ENCODE results near the gene IQCE.
"Not testable (repeated sequence)": the region's sequence is repeated elsewhere in the genome, so short reads cannot be mapped to it uniquely, and the experiment has no call there.

Gene IQCE

GRCh38 chr7:2577914-2578680 lies 19.3 kb downstream of the IQCE start:
- Histone ChIP-seq H3K9me3 (ENCODE audit: control insufficient read depth, insufficient read depth, low read length) (no peaks in the 10 kb centered on the region), H3K27me3 (ENCODE audit: control insufficient read depth, insufficient read depth, low read length) (no peaks in the 10 kb centered on the region), H3K4me3 (ENCODE audit: low read depth, low read length) (no peak overlapping the region), H3K4me1 (ENCODE audit: control insufficient read depth, insufficient read depth, low read length) (no peaks in the 10 kb centered on the region), H3K9ac (ENCODE audit: low read depth, low read length) (no peak overlapping the region), H3K36me3 (ENCODE audit: control insufficient read depth, insufficient read depth, low read length) (no peaks in the 10 kb centered on the region)

GRCh38 chr7:2580636-2581035 lies 21.9 kb downstream of the IQCE start:
- no peak overlapping the region for H3K4me3 ChIP-seq (ENCODE audit: low read depth, low read length)
- H3K27me3 ChIP-seq (ENCODE audit: control insufficient read depth, insufficient read depth, low read length) = no peaks in the 10 kb centered on the region
- H3K9ac ChIP-seq (ENCODE audit: low read depth, low read length) = no peak overlapping the region
- H3K9me3 ChIP-seq (ENCODE audit: control insufficient read depth, insufficient read depth, low read length) = no peaks in the 10 kb centered on the region
- no peaks in the 10 kb centered on the region for H3K4me1 ChIP-seq (ENCODE audit: control insufficient read depth, insufficient read depth, low read length)
- H3K36me3 ChIP-seq (ENCODE audit: control insufficient read depth, insufficient read depth, low read length) = peaks cover under 1% of the 10 kb centered on the region

GRCh38 chr7:2582006-2582735 lies 23.4 kb downstream of the IQCE start:
- peaks cover 11% of the 10 kb centered on the region for H3K36me3 ChIP-seq (ENCODE audit: control insufficient read depth, insufficient read depth, low read length)
- no peaks in the 10 kb centered on the region for H3K27me3 ChIP-seq (ENCODE audit: control insufficient read depth, insufficient read depth, low read length)
- no peak overlapping the region for H3K4me3 ChIP-seq (ENCODE audit: low read depth, low read length)
- H3K9me3 ChIP-seq (ENCODE audit: control insufficient read depth, insufficient read depth, low read length) = no peaks in the 10 kb centered on the region
- H3K4me1 ChIP-seq (ENCODE audit: control insufficient read depth, insufficient read depth, low read length) = no peaks in the 10 kb centered on the region
- no peak overlapping the region for H3K9ac ChIP-seq (ENCODE audit: low read depth, low read length)

GRCh38 chr7:2583798-2584580 lies 25.2 kb downstream of the IQCE start:
- Histone ChIP-seq H3K27me3 (ENCODE audit: control insufficient read depth, insufficient read depth, low read length) (no peaks in the 10 kb centered on the region), H3K4me1 (ENCODE audit: control insufficient read depth, insufficient read depth, low read length) (no peaks in the 10 kb centered on the region), H3K9ac (ENCODE audit: low read depth, low read length) (no peak overlapping the region), H3K4me3 (ENCODE audit: low read depth, low read length) (no peak overlapping the region), H3K36me3 (ENCODE audit: control insufficient read depth, insufficient read depth, low read length) (peaks cover 11% of the 10 kb centered on the region), H3K9me3 (ENCODE audit: control insufficient read depth, insufficient read depth, low read length) (no peaks in the 10 kb centered on the region)

- no peaks in the 10 kb centered on the region for H3K9me3 ChIP-seq (ENCODE audit: control insufficient read depth, insufficient read depth, low read length)
- H3K9ac ChIP-seq (ENCODE audit: low read depth, low read length) = no peak overlapping the region
- H3K4me1 ChIP-seq (ENCODE audit: control insufficient read depth, insufficient read depth, low read length) = no peaks in the 10 kb centered on the region
- no peak overlapping the region for H3K4me3 ChIP-seq (ENCODE audit: low read depth, low read length)
- H3K27me3 ChIP-seq (ENCODE audit: control insufficient read depth, insufficient read depth, low read length) = no peaks in the 10 kb centered on the region
- H3K36me3 ChIP-seq (ENCODE audit: control insufficient read depth, insufficient read depth, low read length) = peaks cover 11% of the 10 kb centered on the region
Observed at GRCh38 chr7:2585446-2585845, 26.7 kb downstream of the IQCE start.

GRCh38 chr7:2586326-2587020 lies 27.7 kb downstream of the IQCE start:
- no peak overlapping the region for H3K4me3 ChIP-seq (ENCODE audit: low read depth, low read length)
- H3K27me3 ChIP-seq (ENCODE audit: control insufficient read depth, insufficient read depth, low read length) = no peaks in the 10 kb centered on the region
- no peaks in the 10 kb centered on the region for H3K9me3 ChIP-seq (ENCODE audit: control insufficient read depth, insufficient read depth, low read length)
- no peaks in the 10 kb centered on the region for H3K4me1 ChIP-seq (ENCODE audit: control insufficient read depth, insufficient read depth, low read length)
- H3K9ac ChIP-seq (ENCODE audit: low read depth, low read length) = no peak overlapping the region
- H3K36me3 ChIP-seq (ENCODE audit: control insufficient read depth, insufficient read depth, low read length) = peaks cover 11% of the 10 kb centered on the region

- Histone ChIP-seq H3K4me3 (ENCODE audit: low read depth, low read length) (no peak overlapping the region), H3K9me3 (ENCODE audit: control insufficient read depth, insufficient read depth, low read length) (no peaks in the 10 kb centered on the region), H3K27me3 (ENCODE audit: control insufficient read depth, insufficient read depth, low read length) (no peaks in the 10 kb centered on the region), H3K9ac (ENCODE audit: low read depth, low read length) (no peak overlapping the region), H3K36me3 (ENCODE audit: control insufficient read depth, insufficient read depth, low read length) (peaks cover 11% of the 10 kb centered on the region), H3K4me1 (ENCODE audit: control insufficient read depth, insufficient read depth, low read length) (no peaks in the 10 kb centered on the region)
Observed at GRCh38 chr7:2587134-2587533, 28.4 kb downstream of the IQCE start.

- Histone ChIP-seq H3K27me3 (ENCODE audit: control insufficient read depth, insufficient read depth, low read length) (no peaks in the 10 kb centered on the region), H3K4me1 (ENCODE audit: control insufficient read depth, insufficient read depth, low read length) (no peaks in the 10 kb centered on the region), H3K36me3 (ENCODE audit: control insufficient read depth, insufficient read depth, low read length) (peaks cover 12% of the 10 kb centered on the region), H3K9me3 (ENCODE audit: control insufficient read depth, insufficient read depth, low read length) (no peaks in the 10 kb centered on the region), H3K4me3 (ENCODE audit: low read depth, low read length) (no peak overlapping the region), H3K9ac (ENCODE audit: low read depth, low read length) (no peak overlapping the region)
Observed at GRCh38 chr7:2587778-2588177, 29.0 kb downstream of the IQCE start.

- Histone ChIP-seq H3K4me1 (ENCODE audit: control insufficient read depth, insufficient read depth, low read length) (no peaks in the 10 kb centered on the region), H3K9me3 (ENCODE audit: control insufficient read depth, insufficient read depth, low read length) (no peaks in the 10 kb centered on the region), H3K9ac (ENCODE audit: low read depth, low read length) (no peak overlapping the region), H3K4me3 (ENCODE audit: low read depth, low read length) (no peak overlapping the region), H3K36me3 (ENCODE audit: control insufficient read depth, insufficient read depth, low read length) (peaks cover 19% of the 10 kb centered on the region), H3K27me3 (ENCODE audit: control insufficient read depth, insufficient read depth, low read length) (no peaks in the 10 kb centered on the region)
Observed at GRCh38 chr7:2589341-2589740, 30.6 kb downstream of the IQCE start.

GRCh38 chr7:2589941-2590340 lies 31.2 kb downstream of the IQCE start:
- H3K27me3 ChIP-seq (ENCODE audit: control insufficient read depth, insufficient read depth, low read length); H3K9ac ChIP-seq (ENCODE audit: low read depth, low read length); H3K9me3 ChIP-seq (ENCODE audit: control insufficient read depth, insufficient read depth, low read length); H3K4me1 ChIP-seq (ENCODE audit: control insufficient read depth, insufficient read depth, low read length); H3K4me3 ChIP-seq (ENCODE audit: low read depth, low read length): not testable (repeated sequence)
- peaks cover 19% of the 10 kb centered on the region for H3K36me3 ChIP-seq (ENCODE audit: control insufficient read depth, insufficient read depth, low read length)

- H3K9ac ChIP-seq (ENCODE audit: low read depth, low read length) = no peak overlapping the region
Observed at GRCh38 chr7:2592375-2592865, 33.6 kb downstream of the IQCE start.

More at GRCh38 chr7:2592375-2592865, 33.6 kb downstream of the IQCE start:
- Histone ChIP-seq H3K36me3 (ENCODE audit: control insufficient read depth, insufficient read depth, low read length) (peaks cover 16% of the 10 kb centered on the region), H3K4me1 (ENCODE audit: control insufficient read depth, insufficient read depth, low read length) (no peaks in the 10 kb centered on the region), H3K9me3 (ENCODE audit: control insufficient read depth, insufficient read depth, low read length) (no peaks in the 10 kb centered on the region), H3K27me3 (ENCODE audit: control insufficient read depth, insufficient read depth, low read length) (no peaks in the 10 kb centered on the region), H3K4me3 (ENCODE audit: low read depth, low read length) (no peak overlapping the region)

All from iPS-15b (cell line).